ENCODE measurements around the gene PRR5.

The PRR5 gene

GRCh38 chr22:44764373-44764772 lies 62.4 kb downstream of the PRR5 start:
- TF ChIP-seq POLR2A (IDR thresholded peaks at IDR 0.05; ENCODE audit: extremely low read depth, insufficient read length) = no peak
- no peak for TF ChIP-seq CTCF (IDR thresholded peaks at IDR 0.05; ENCODE audit: low read depth, low read length)
- TF ChIP-seq MYC (IDR thresholded peaks at IDR 0.05; ENCODE audit: low read depth, low read length) = no peak
- no peak for TF ChIP-seq MAX (IDR thresholded peaks at IDR 0.05; ENCODE audit: low read depth, low read length)
- no peak for DNase-seq (ENCODE audit: low read depth)
- H3K4me3 ChIP-seq (ENCODE audit: low read depth, low read length) = no peak overlapping the region

- DNase-seq (ENCODE audit: low read depth) = no peak
- TF ChIP-seq MYC (IDR thresholded peaks at IDR 0.05; ENCODE audit: low read depth, low read length) (no peak), MAX (IDR thresholded peaks at IDR 0.05; ENCODE audit: low read depth, low read length) (no peak), POLR2A (IDR thresholded peaks at IDR 0.05; ENCODE audit: extremely low read depth, insufficient read length) (no peak), CTCF (IDR thresholded peaks at IDR 0.05; ENCODE audit: low read depth, low read length) (no peak)
- H3K4me3 ChIP-seq (ENCODE audit: low read depth, low read length) = no peak overlapping the region
Observed at GRCh38 chr22:44764974-44765373, 63.0 kb downstream of the PRR5 start.

DNA sequence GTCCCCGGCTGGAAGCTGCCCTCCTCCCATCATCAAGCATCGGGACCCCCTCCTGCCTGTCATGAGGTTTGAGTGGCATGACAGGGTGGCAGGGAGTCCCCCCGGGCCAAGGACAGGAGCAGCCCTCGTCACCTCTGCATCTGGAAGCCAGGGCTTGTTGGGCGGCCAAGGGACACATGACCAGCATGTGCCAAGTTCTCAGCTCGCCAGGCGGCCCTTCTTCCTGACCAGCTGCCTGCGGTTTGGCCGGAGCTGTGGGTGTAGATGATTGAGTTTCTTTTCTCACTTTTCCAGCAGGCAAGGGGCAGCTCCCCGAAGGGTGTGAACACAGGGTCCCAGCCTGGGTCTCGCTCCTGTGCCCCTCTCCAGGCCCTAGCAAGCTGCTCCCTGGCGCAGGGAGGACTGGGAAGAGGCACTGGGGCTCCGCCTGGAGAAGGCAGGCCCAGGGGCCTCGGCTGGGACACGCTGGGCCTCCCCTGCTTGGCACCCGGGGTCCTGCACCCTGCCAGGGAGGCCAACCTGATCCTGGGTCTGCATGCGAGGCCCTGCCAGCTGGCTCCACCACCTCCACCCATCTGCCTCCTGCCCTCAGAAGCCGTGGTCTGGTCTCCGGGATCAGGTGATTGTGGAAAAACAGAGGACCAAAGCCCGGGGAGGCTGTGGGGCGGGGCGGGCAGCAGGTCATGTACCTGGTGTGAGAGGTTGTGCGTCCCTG lies 63.7 kb downstream of the PRR5 start:
- no peak overlapping the region for H3K4me3 ChIP-seq (ENCODE audit: low read depth, low read length)
- no peak for DNase-seq (ENCODE audit: low read depth)
- TF ChIP-seq MYC (IDR thresholded peaks at IDR 0.05; ENCODE audit: low read depth, low read length) (no peak), MAX (IDR thresholded peaks at IDR 0.05; ENCODE audit: low read depth, low read length) (no peak), POLR2A (IDR thresholded peaks at IDR 0.05; ENCODE audit: extremely low read depth, insufficient read length) (no peak), CTCF (IDR thresholded peaks at IDR 0.05; ENCODE audit: low read depth, low read length) (no peak)

- TF ChIP-seq MYC (IDR thresholded peaks at IDR 0.05; ENCODE audit: low read depth, low read length) (no peak), MAX (IDR thresholded peaks at IDR 0.05; ENCODE audit: low read depth, low read length) (no peak), CTCF (IDR thresholded peaks at IDR 0.05; ENCODE audit: low read depth, low read length) (no peak), POLR2A (IDR thresholded peaks at IDR 0.05; ENCODE audit: extremely low read depth, insufficient read length) (no peak)
- DNase-seq (ENCODE audit: low read depth) = no peak
- no peak overlapping the region for H3K4me3 ChIP-seq (ENCODE audit: low read depth, low read length)
Observed at GRCh38 chr22:44773082-44773481, 71.1 kb downstream of the PRR5 start.

DNA sequence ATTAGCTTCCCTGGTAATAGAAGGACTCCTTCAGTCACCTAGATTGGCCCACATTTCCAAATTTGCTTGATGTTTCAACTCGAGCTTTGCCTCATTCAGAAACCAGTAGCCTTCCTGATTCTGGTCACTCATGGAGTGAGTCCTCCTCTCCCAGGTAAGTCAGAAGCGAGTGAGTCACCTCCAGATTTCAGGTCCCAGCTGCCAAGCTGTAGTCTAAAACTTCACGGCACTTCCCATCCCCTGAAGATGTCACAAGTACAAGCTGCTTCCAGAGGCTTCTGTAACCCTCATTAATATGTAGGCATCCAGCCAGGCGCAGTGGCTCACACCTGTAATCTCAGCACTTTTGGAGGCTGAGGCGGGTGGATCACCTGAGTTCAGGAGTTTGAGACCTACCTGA lies 73.9 kb downstream of the PRR5 start:
- DNase-seq (ENCODE audit: low read depth) = no peak
- TF ChIP-seq MYC (IDR thresholded peaks at IDR 0.05; ENCODE audit: low read depth, low read length) = no peak
- TF ChIP-seq CTCF (IDR thresholded peaks at IDR 0.05; ENCODE audit: low read depth, low read length) = no peak
- TF ChIP-seq POLR2A (IDR thresholded peaks at IDR 0.05; ENCODE audit: extremely low read depth, insufficient read length) = no peak
- TF ChIP-seq MAX (IDR thresholded peaks at IDR 0.05; ENCODE audit: low read depth, low read length) = no peak
- no peak overlapping the region for H3K4me3 ChIP-seq (ENCODE audit: low read depth, low read length)
